ENCODE results near the gene OPA3. TPM values are rescaled to one million over a fixed set of nuclear protein-coding genes. Genes with fewer than 3 reads are reported as not detected.
A peak's percentile ranks its signal among the peaks of the same experiment; 100 is the strongest.

OPA3 gene
- total RNA-seq, 3 donors from 2014 or later = 6.6 to 11.4 (median 7.2) TPM

DNA sequence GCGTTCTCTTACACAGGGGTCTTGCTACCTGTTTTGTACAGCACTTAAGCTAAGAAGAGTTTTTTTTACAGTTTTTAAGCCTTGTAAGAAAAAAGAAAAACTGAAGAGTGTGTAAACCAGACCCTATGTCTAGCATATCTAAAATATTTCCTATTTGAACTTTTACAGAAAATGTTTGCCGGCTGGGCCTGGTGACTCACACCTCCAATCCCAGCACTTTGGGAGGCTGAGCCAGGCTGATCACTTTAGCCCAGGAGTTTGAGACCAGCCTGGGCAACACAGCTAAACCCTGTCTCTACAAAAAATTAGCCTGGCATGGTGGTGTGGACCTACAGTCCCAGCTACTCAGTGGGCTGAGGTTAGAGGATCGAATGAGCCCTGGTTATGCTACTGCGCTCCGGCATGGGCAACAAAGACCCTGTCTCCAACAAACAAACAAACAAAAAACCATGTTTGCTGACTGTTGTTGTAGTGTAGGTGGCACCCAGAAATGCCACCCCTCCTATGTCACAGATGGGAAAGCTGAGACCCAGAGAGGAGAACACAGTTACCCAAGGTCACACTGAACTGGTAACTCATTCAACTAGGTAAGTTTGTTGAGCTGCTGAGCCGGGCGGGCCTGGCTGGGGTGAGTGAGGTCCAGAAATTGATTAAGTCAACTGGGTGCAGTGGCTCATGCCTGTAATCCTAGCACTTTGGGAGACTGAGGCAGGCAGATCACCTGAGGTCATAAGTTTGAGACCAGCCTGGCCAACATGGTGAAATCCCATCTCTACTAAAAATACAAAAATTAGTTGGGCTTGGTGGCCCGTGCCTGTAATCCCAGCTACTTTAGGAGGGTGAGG is 79.2 kb downstream of the OPA3 start:
- Histone ChIP-seq H3K27me3 (no peaks in the 10 kb centered on the region), H3K27ac (peak overlapping the region in 1 of 2 donors; percentile 95), H3K4me1 (peaks cover 0 to 4% of the 10 kb centered on the region in 2 donors), H3K4me3 (no peak overlapping the region), H3K9me3 (no peaks in the 10 kb centered on the region), H3K36me3 (no peaks in the 10 kb centered on the region)
- DNase-seq (ENCODE audit: low spot score in 2 of 2) = no peak
- intact Hi-C loops (cut with DNase I; ENCODE audit: low total_unique reads) = no loop called here
- no peak for TF ChIP-seq POLR2AphosphoS5 (IDR thresholded peaks at IDR 0.05)
- TF ChIP-seq, protein P1, sequence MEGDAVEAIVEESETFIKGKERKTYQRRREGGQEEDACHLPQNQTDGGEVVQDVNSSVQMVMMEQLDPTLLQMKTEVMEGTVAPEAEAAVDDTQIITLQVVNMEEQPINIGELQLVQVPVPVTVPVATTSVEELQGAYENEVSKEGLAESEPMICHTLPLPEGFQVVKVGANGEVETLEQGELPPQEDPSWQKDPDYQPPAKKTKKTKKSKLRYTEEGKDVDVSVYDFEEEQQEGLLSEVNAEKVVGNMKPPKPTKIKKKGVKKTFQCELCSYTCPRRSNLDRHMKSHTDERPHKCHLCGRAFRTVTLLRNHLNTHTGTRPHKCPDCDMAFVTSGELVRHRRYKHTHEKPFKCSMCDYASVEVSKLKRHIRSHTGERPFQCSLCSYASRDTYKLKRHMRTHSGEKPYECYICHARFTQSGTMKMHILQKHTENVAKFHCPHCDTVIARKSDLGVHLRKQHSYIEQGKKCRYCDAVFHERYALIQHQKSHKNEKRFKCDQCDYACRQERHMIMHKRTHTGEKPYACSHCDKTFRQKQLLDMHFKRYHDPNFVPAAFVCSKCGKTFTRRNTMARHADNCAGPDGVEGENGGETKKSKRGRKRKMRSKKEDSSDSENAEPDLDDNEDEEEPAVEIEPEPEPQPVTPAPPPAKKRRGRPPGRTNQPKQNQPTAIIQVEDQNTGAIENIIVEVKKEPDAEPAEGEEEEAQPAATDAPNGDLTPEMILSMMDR (IDR thresholded peaks at IDR 0.05) = no peak
- no peak for TF ChIP-seq POLR2A (IDR thresholded peaks at IDR 0.05)

DNA sequence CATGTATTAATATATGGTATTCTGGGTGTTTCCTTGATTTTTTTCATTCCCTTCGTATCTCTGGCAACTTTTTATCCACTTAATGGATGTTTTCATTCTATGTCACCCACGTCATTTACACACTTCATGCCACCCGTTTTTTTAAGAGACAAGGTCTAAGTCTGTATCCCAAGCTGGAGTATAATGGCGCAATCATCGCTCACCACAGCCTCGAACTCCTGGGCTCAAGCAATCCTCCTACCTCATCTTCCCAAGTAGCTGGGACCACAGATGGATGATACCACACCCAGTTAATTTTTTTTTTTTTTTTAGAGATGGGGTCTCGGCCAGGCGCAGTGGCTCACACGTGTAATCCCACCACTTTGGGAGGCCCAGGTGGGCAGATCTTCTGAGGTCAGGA is 80.7 kb downstream of the OPA3 start:
- DNase-seq (ENCODE audit: low spot score in 2 of 2) = no peak
- Histone ChIP-seq H3K36me3 (no peaks in the 10 kb centered on the region), H3K27me3 (no peaks in the 10 kb centered on the region), H3K4me3 (no peak overlapping the region), H3K27ac (no peak overlapping the region), H3K9me3 (no peaks in the 10 kb centered on the region), H3K4me1 (peaks cover 0 to 4% of the 10 kb centered on the region in 2 donors)
- TF ChIP-seq POLR2A (IDR thresholded peaks at IDR 0.05) (no peak), POLR2AphosphoS5 (IDR thresholded peaks at IDR 0.05) (no peak)
- TF ChIP-seq, protein P1 (IDR thresholded peaks at IDR 0.05) = no peak
- intact Hi-C loops (cut with DNase I; ENCODE audit: low total_unique reads) = no loop called here

DNA sequence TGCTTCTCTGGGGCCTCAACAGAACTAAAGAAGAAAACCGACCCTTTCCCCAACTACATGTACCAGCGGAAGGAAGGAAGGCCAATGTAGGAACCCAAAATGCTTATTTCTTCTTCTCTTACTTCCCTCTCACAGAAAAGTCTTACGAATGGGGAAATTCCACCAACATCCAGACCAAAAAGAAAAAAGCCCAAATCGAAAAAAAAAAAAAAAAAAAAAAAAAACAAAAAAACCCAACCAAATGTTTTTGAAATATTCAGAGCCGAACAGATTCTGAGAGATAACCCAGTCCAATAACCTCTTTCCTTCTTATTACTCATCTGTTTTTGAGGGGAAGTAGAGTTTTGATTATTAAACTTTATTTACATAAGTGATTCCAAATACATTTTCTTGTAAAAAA is 82.5 kb downstream of the OPA3 start:
- Histone ChIP-seq H3K4me1 (peaks cover 0 to 14% of the 10 kb centered on the region in 2 donors), H3K4me3 (no peak overlapping the region), H3K27ac (no peak overlapping the region), H3K9me3 (no peaks in the 10 kb centered on the region), H3K27me3 (peaks cover 0 to 7% of the 10 kb centered on the region in 2 donors), H3K36me3 (no peaks in the 10 kb centered on the region)
- intact Hi-C loops (cut with DNase I; ENCODE audit: low total_unique reads) = no loop called here
- no peak for TF ChIP-seq POLR2AphosphoS5 (IDR thresholded peaks at IDR 0.05)
- TF ChIP-seq POLR2A (IDR thresholded peaks at IDR 0.05) = no peak
- TF ChIP-seq, protein P1 (IDR thresholded peaks at IDR 0.05) = no peak
- no peak for DNase-seq (ENCODE audit: low spot score in 2 of 2)

DNA sequence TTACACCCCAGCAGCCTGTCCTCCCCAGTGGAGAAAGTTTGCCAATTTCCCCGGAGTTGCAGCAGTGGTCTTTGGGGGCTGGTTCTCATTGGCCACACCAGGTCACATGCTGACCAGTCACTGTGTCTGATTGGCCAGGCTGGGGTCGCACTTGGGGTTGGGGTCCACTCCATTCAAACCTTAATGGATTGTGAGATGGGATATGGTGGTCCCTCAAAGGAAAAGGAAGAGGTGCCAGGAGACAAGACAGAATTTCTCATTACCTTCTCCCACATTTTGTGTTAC is 82.9 kb downstream of the OPA3 start:
- H3K9me3 ChIP-seq = no peaks in the 10 kb centered on the region
- H3K4me3 ChIP-seq = no peak overlapping the region
- peaks cover 0 to 14% of the 10 kb centered on the region in 2 donors for H3K4me1 ChIP-seq
- H3K27me3 ChIP-seq = peaks cover 0 to 7% of the 10 kb centered on the region in 2 donors
- TF ChIP-seq POLR2A (IDR thresholded peaks at IDR 0.05) (no peak), POLR2AphosphoS5 (IDR thresholded peaks at IDR 0.05) (no peak)
- TF ChIP-seq, protein P1 (IDR thresholded peaks at IDR 0.05) = no peak
- intact Hi-C loops (cut with DNase I; ENCODE audit: low total_unique reads) = no loop called here
- DNase-seq (ENCODE audit: low spot score in 2 of 2) = no peak
- H3K36me3 ChIP-seq = no peaks in the 10 kb centered on the region
- H3K27ac ChIP-seq = no peak overlapping the region

DNA sequence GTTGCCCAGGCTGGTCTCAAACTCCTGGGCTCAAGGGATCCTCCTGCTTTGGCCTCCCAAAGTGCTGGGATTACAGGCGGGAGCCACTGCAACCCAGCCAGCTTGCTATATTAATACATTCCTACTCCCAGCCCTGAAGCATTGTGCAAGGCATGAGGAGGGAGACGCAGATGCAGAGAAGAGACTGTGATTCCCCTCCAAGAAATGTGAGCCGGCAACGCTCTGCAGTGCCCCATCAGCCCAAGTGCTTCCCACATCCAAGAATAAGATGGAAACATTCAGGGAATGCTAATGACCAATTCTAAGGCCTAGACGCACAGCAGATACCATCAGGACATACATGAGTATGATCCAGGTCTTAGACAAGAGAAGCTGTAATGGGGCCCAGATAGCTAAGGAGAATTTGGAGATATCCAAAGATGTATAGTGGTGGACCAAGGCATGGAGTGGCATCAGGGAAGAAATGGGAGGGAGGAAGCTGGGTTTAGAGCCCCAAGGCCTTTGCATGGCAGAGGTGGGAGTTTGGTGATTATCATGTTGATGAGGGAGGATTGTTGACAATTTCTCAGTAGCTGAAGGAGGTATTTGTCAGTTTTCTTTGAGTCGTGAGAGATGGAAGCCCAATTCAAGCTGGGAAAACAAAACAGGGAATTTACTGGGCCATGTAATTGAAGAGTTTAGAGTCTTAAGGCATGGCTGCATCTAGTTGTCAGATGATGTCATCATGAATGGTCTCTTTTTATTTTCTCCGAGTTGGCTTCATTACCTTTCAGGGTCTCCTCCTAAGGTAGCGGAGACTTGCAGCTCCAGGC is 83.5 kb downstream of the OPA3 start:
- no peaks in the 10 kb centered on the region for H3K36me3 ChIP-seq
- no peak overlapping the region for H3K4me3 ChIP-seq
- H3K27ac ChIP-seq = no peak overlapping the region
- peaks cover 0 to 7% of the 10 kb centered on the region in 2 donors for H3K27me3 ChIP-seq
- peaks cover 0 to 14% of the 10 kb centered on the region in 2 donors for H3K4me1 ChIP-seq
- TF ChIP-seq, protein P1 (IDR thresholded peaks at IDR 0.05) = no peak
- TF ChIP-seq POLR2AphosphoS5 (IDR thresholded peaks at IDR 0.05) = no peak
- no peak for TF ChIP-seq POLR2A (IDR thresholded peaks at IDR 0.05)
- intact Hi-C loops (cut with DNase I; ENCODE audit: low total_unique reads) = no loop called here
- no peaks in the 10 kb centered on the region for H3K9me3 ChIP-seq
- no peak for DNase-seq (ENCODE audit: low spot score in 2 of 2)
